Retinal pigment epithelial cell (primary cell): ENCODE results near the gene MBLAC1.

ENCODE experiments used
- DNase-seq: peaks from one replicate; pipeline ENCODE4 v3.0.0-alpha.2; 2010; ENCODE audit warnings: low read depth
- H3K4me3 ChIP-seq: 2 replicates; pipeline ENCODE4 v1.5.1; 2011; ENCODE audit warnings: mild to moderate bottlenecking, low read length, control low read depth, moderate library complexity
- CTCF ChIP-seq: conservative IDR thresholded peaks from 2 replicates; pipeline ENCODE4 v1.5.1; 2011; ENCODE audit warnings: low read depth, low read length, control low read depth, inconsistent platforms

The MBLAC1 gene

DNA sequence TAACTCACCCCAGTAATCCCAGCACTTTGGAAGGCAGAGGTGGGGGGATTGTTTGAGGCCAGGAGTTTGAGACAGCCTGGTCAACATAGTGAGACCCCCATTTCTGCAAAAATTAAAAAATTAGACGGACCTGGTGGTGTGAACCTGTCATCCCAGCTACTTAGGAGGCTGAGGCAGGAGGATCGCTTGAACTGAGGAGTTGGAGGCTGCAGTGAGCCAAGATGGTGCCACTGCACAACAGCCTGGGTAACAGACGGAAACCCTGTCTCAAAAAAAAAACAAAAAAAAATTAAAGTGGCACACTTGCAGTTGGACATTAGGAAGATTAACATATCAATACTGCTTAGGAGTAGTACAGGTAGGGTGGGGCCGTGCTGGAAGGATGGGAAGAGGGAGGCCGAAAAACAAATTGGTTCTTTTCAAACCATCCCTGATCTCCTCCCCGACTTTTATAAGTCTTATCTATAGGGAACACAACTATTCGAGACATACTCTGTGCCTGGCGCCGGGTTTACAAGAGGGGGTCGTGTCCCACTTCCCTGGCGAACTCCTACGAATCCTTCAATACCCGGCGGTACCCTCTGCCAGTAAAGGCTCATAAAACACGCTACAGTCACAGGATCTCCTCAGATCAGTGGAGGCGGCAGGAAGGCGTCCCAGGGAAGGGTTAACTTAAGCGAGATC is 8.2 kb upstream of the MBLAC1 start:
- peak overlapping the region; percentile 95 for H3K4me3 ChIP-seq
- no peak for DNase-seq
- TF ChIP-seq CTCF: no peak

GRCh38 chr7:100119072-100119969 is 7.4 kb upstream of the MBLAC1 start, which contains the start of the genes CNPY4 and TAF6:
TSS of gene CNPY4 (plus strand) at chr7:100119634. CDS start at chr7:100119745, 111 bp downstream.
TSS of gene TAF6 (minus strand) at chr7:100119358. CDS start at chr7:100114209, 5,149 bp downstream.
- peak within 1 kb of the TSS; percentile 95 for H3K4me3 ChIP-seq
- TF ChIP-seq CTCF: no peak
- peak; percentile 81 for DNase-seq

DNA sequence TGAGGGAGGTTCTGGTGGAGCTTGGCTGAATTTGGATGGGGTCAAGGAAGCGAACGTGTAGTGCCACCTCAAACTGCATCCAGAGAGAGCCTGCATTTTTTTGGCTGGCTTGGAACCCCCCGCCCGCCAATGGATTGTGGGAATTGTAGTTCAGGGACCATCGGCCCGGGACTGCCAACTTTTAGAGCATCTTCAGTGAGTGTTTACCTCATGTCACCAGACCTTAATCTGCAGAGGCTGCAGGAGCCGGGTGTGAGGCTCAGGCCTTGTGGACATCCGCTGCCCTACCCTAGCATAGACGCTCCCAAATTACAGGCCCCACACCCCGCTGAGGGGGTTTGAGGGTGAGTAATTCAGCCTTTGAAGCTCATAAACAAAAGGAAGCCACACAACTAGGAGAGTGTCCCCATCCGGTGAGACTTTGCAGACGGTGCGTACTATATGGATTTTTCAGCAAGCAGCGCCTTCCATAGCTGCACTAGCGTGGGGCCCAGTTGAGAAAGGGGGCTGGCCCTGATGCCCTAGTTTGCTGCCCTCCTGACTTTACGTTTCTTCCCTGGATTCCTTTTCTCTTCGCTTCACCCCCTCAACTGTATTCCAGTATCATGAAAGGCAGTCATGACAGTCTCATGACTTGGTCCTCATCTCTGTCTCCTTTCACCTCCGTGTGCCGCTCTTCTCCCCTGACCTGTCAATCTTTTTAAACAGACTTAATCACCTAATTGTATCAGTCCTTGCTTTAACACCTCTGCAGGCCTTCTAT is 6.6 kb upstream of the MBLAC1 start:
- TF ChIP-seq CTCF: no peak
- DNase-seq: no peak
- peak overlapping the region; percentile 95 for H3K4me3 ChIP-seq

GRCh38 chr7:100120733-100121036 is 6.1 kb upstream of the MBLAC1 start:
- H3K4me3 ChIP-seq: peak overlapping the region; percentile 95
- TF ChIP-seq CTCF: no peak
- no peak for DNase-seq

GRCh38 chr7:100122067-100122466 is 4.7 kb upstream of the MBLAC1 start:
- no peak overlapping the region for H3K4me3 ChIP-seq
- TF ChIP-seq CTCF: no peak

DNA sequence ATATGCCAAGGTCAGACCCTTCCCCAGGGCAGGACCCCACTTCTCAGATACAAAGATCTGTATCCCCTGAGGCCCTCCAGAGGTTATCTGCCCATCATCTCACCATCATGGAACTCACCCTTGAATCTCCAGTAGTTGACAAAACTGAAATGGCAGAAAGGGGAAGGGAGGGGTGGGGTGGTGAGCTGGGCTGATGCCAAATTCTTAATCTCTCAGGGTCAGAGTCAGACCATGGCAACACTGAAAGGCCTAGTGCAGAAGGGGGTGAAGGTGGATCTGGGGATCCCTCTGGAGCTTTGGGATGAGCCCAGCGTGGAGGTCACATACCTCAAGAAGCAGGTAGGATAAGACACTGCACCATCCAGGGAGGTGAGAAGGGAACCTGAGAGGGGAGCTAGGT is 4.2 kb upstream of the MBLAC1 start:
- DNase-seq: no peak
- no peak overlapping the region for H3K4me3 ChIP-seq
- no peak for TF ChIP-seq CTCF

More at GRCh38 chr7:100122067-100122466, 4.7 kb upstream of the MBLAC1 start:
- no peak for DNase-seq
